CD4-positive, alpha-beta T cell treated with Interleukin-4 for 4 hours (primary cell): ENCODE measurements around the gene CACNB2.
"Not testable (repeated sequence)": the region's sequence is repeated elsewhere in the genome, so short reads cannot be mapped to it uniquely, and the experiment has no call there.

Experiments used
- DNase-seq: peaks from one replicate; pipeline ENCODE4 v3.0.0-alpha.2; 2020

Gene CACNB2

GRCh38 chr10:18583575-18584270 is 443.5 kb downstream of the CACNB2 start:
- DNase-seq, result no peak

- DNase-seq, result not testable (repeated sequence)
Observed at GRCh38 chr10:18586637-18587036, 446.4 kb downstream of the CACNB2 start.

GRCh38 chr10:18591141-18591540 is 450.9 kb downstream of the CACNB2 start:
- not testable (repeated sequence) for DNase-seq
